ENCODE data around the gene ABCG8.

Gene ABCG8

GRCh38 chr2:43826305-43827250 lies 12.2 kb upstream of the ABCG8 start:
- no peak for DNase-seq

GRCh38 chr2:43831543-43832294 lies 7.1 kb upstream of the ABCG8 start:
- DNase-seq: peak; percentile 26

GRCh38 chr2:43832457-43832856 lies 6.3 kb upstream of the ABCG8 start:
- peak; percentile 37 for DNase-seq

GRCh38 chr2:43837033-43837432 lies 1.7 kb upstream of the ABCG8 start:
- no peak for DNase-seq

GRCh38 chr2:43837831-43838559 lies 776 bp upstream of the ABCG8 start:
- no peak for DNase-seq

GRCh38 chr2:43839776-43840564 lies 1.2 kb downstream of the ABCG8 start:
- DNase-seq: no peak

- DNase-seq: no peak
Observed at GRCh38 chr2:43840965-43841364, 2.2 kb downstream of the ABCG8 start.

GRCh38 chr2:43841949-43842865 lies 3.4 kb downstream of the ABCG8 start:
- no peak for DNase-seq

GRCh38 chr2:43842866-43843226 lies 4.1 kb downstream of the ABCG8 start:
- DNase-seq: no peak

GRCh38 chr2:43845181-43845580 lies 6.4 kb downstream of the ABCG8 start:
- no peak for DNase-seq

GRCh38 chr2:43846140-43846793 lies 7.5 kb downstream of the ABCG8 start:
- no peak for DNase-seq

GRCh38 chr2:43848214-43848613 lies 9.4 kb downstream of the ABCG8 start:
- DNase-seq: no peak

GRCh38 chr2:43851011-43851980 lies 12.5 kb downstream of the ABCG8 start:
- no peak for DNase-seq

GRCh38 chr2:43852196-43852730 lies 13.5 kb downstream of the ABCG8 start:
- no peak for DNase-seq

- no peak for DNase-seq
Observed at GRCh38 chr2:43853141-43854081, 14.6 kb downstream of the ABCG8 start.

- no peak for DNase-seq
Observed at GRCh38 chr2:43854671-43855070, 15.9 kb downstream of the ABCG8 start.

GRCh38 chr2:43855292-43855691 lies 16.5 kb downstream of the ABCG8 start:
- no peak for DNase-seq

- DNase-seq: no peak
Observed at GRCh38 chr2:43872151-43872550, 33.4 kb downstream of the ABCG8 start.
